NCI-H226 (cell line): Measurements from ENCODE around the gene BCAS1.

Experiments used
- DNase-seq: peaks from one replicate; pipeline ENCODE4 v3.0.0-alpha.2; 2015

The BCAS1 gene

GRCh38 chr20:53921443-53921973 lies 148.9 kb downstream of the BCAS1 start:
- no peak for DNase-seq

GRCh38 chr20:53920647-53921245 lies 149.6 kb downstream of the BCAS1 start:
- DNase-seq = no peak

- DNase-seq = no peak
Measured at GRCh38 chr20:53919886-53920285, 150.5 kb downstream of the BCAS1 start.

GRCh38 chr20:53918949-53919361 lies 151.4 kb downstream of the BCAS1 start:
- no peak for DNase-seq

- no peak for DNase-seq
Measured at GRCh38 chr20:53918020-53918311, 152.4 kb downstream of the BCAS1 start.

- DNase-seq = no peak
Measured at GRCh38 chr20:53917145-53918019, 153.0 kb downstream of the BCAS1 start.

GRCh38 chr20:53916173-53916512 lies 154.3 kb downstream of the BCAS1 start:
- DNase-seq = no peak

GRCh38 chr20:53915446-53916172 lies 154.8 kb downstream of the BCAS1 start:
- peak; percentile 79 for DNase-seq

- no peak for DNase-seq
Measured at GRCh38 chr20:53914781-53915445, 155.5 kb downstream of the BCAS1 start.

GRCh38 chr20:53914091-53914780 lies 156.2 kb downstream of the BCAS1 start:
- no peak for DNase-seq

GRCh38 chr20:53911301-53911700 lies 159.1 kb downstream of the BCAS1 start:
- no peak for DNase-seq

- DNase-seq = no peak
Measured at GRCh38 chr20:53910351-53911002, 159.9 kb downstream of the BCAS1 start.

GRCh38 chr20:53907968-53908751 lies 162.2 kb downstream of the BCAS1 start:
- DNase-seq = no peak

GRCh38 chr20:53905820-53906191 lies 164.6 kb downstream of the BCAS1 start:
- no peak for DNase-seq

GRCh38 chr20:53905019-53905819 lies 165.2 kb downstream of the BCAS1 start:
- no peak for DNase-seq

GRCh38 chr20:53904261-53904660 lies 166.1 kb downstream of the BCAS1 start:
- no peak for DNase-seq

GRCh38 chr20:53903652-53903987 lies 166.8 kb downstream of the BCAS1 start:
- no peak for DNase-seq

- DNase-seq = peak; percentile 12
Measured at GRCh38 chr20:53902968-53903651, 167.3 kb downstream of the BCAS1 start.

GRCh38 chr20:53901497-53902096 lies 168.8 kb downstream of the BCAS1 start:
- DNase-seq = no peak
